LNCaP clone FGC (cell line): ENCODE measurements around the gene CISD1.

ENCODE experiments used
- DNase-seq: peaks from one replicate; pipeline ENCODE4 v3.0.0-alpha.2; 2011; ENCODE audit warnings: low read depth
- H3K4me3 ChIP-seq: 2 replicates; pipeline ENCODE4 v1.5.1; 2011; ENCODE audit warnings: mild to moderate bottlenecking, low read depth, low read length, control low read depth
- CTCF ChIP-seq: IDR thresholded peaks from 2 replicates; pipeline ENCODE4 v1.5.1; 2012; ENCODE audit warnings: mild to moderate bottlenecking; ENCODE audit not compliant: control insufficient read depth, insufficient read depth; ENCODE audit errors: extremely low read depth

The CISD1 gene

GRCh38 chr10:58311026-58311425 is 42.1 kb downstream of the CISD1 start:
- no peak for DNase-seq
- TF ChIP-seq CTCF = no peak
- no peak overlapping the region for H3K4me3 ChIP-seq

GRCh38 chr10:58316874-58317273 is 47.9 kb downstream of the CISD1 start:
- H3K4me3 ChIP-seq = no peak overlapping the region
- no peak for TF ChIP-seq CTCF
- DNase-seq = no peak

GRCh38 chr10:58318346-58318745 is 49.4 kb downstream of the CISD1 start:
- no peak for TF ChIP-seq CTCF
- no peak for DNase-seq
- no peak overlapping the region for H3K4me3 ChIP-seq

GRCh38 chr10:58319599-58319998 is 50.6 kb downstream of the CISD1 start:
- TF ChIP-seq CTCF = no peak; the same call in 1 of the 2 replicates

GRCh38 chr10:58320351-58321049 is 51.5 kb downstream of the CISD1 start:
- H3K4me3 ChIP-seq = no peak overlapping the region
- no peak for DNase-seq
- TF ChIP-seq CTCF = no peak

More at GRCh38 chr10:58319599-58319998, 50.6 kb downstream of the CISD1 start:
- H3K4me3 ChIP-seq = no peak overlapping the region
- no peak for DNase-seq

GRCh38 chr10:58322072-58322834 is 53.3 kb downstream of the CISD1 start:
- DNase-seq = no peak
- no peak overlapping the region for H3K4me3 ChIP-seq
- no peak for TF ChIP-seq CTCF
